Measurements from ENCODE around the gene CLDN5.

DNA sequence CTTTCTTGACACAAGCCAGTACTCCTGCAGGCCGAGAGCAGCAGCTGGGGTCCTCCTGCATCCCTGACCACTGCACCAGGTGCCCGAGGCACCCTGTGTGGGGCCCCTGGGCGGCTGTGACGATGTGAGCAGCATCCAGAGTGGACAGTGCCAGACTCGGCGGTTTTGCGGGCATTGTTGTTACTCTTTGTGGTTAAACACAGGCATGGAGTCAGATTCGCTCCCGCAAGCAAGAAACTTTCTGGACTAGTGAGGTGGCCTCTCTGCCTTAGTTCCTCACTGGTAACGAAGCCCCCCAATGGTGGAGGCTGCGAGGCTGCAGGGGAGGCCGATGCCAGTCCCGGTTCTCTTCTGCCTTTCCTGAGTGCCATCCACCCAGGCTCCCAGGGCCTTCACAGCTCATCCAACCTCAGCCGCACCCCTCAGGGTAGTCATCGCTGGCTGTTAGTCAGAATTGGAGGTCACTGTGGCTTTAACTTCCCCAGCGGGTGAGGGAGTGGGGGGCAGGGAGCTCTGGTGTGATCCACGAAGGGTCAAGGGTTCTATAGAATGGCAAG, 3.7 kb upstream of the CLDN5 start:
- TF ChIP-seq, protein P1, sequence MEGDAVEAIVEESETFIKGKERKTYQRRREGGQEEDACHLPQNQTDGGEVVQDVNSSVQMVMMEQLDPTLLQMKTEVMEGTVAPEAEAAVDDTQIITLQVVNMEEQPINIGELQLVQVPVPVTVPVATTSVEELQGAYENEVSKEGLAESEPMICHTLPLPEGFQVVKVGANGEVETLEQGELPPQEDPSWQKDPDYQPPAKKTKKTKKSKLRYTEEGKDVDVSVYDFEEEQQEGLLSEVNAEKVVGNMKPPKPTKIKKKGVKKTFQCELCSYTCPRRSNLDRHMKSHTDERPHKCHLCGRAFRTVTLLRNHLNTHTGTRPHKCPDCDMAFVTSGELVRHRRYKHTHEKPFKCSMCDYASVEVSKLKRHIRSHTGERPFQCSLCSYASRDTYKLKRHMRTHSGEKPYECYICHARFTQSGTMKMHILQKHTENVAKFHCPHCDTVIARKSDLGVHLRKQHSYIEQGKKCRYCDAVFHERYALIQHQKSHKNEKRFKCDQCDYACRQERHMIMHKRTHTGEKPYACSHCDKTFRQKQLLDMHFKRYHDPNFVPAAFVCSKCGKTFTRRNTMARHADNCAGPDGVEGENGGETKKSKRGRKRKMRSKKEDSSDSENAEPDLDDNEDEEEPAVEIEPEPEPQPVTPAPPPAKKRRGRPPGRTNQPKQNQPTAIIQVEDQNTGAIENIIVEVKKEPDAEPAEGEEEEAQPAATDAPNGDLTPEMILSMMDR (IDR thresholded peaks at IDR 0.05): no peak
- no peak for TF ChIP-seq POLR2A (IDR thresholded peaks at IDR 0.05)
- no peak for TF ChIP-seq POLR2AphosphoS5 (IDR thresholded peaks at IDR 0.05)
